HepG2 (cell line): ENCODE data around the gene GRAMD1A. TPM values are rescaled to one million over a fixed set of nuclear protein-coding genes. Genes with fewer than 3 reads are reported as not detected.

Experiments
- ATF7-NPFF ChIP-seq: sonication (generic); formaldehyde crosslinking; IDR thresholded peaks from 2 replicates; pipeline ENCODE4 v1.8.1; 2023; ENCODE audit warnings: mild to moderate bottlenecking, low read depth, missing genetic modification reagents, moderate library complexity
- FIP1L1 ChIP-seq: fragments of 200-400 bp; formaldehyde crosslinking; IDR thresholded peaks from 2 replicates; pipeline ENCODE4 v1.6.1; 2018; ENCODE audit warnings: low read depth, mild to moderate bottlenecking, low read length, moderate library complexity, borderline replicate concordance; ENCODE audit not compliant: insufficient read depth
- FOSL2 ChIP-seq: sonication (generic); formaldehyde crosslinking; IDR thresholded peaks from 2 replicates; pipeline ENCODE4 v1.4.0; 2020; ENCODE audit warnings: missing genetic modification reagents
- GPBP1L1 ChIP-seq: sonication (generic); formaldehyde crosslinking; IDR thresholded peaks from 2 replicates; pipeline ENCODE4 v1.5.0; 2020; ENCODE audit warnings: mild to moderate bottlenecking, missing genetic modification reagents
- IRF9 ChIP-seq: sonication (generic); formaldehyde crosslinking; IDR thresholded peaks from 2 replicates; pipeline ENCODE4 v1.8.0; 2022; ENCODE audit warnings: missing genetic modification reagents, mild to moderate bottlenecking, borderline replicate concordance
- JUND ChIP-seq: sonication (generic); formaldehyde crosslinking; IDR thresholded peaks from 2 replicates; pipeline ENCODE4 v1.8.0; 2022; ENCODE audit warnings: mild to moderate bottlenecking, missing genetic modification reagents
- LRRFIP1 ChIP-seq: sonication (generic); formaldehyde crosslinking; conservative IDR thresholded peaks from 2 replicates; pipeline ENCODE4 v1.4.0; 2020; ENCODE audit warnings: missing genetic modification reagents
- MLXIP ChIP-seq: sonication (generic); formaldehyde crosslinking; IDR thresholded peaks from 2 replicates; pipeline ENCODE4 v1.9.0; 2021; ENCODE audit warnings: missing genetic modification reagents, borderline replicate concordance
- SNRNP70 ChIP-seq: fragments of 200-400 bp; formaldehyde crosslinking; IDR thresholded peaks from 2 replicates; pipeline ENCODE4 v1.6.1; 2017; ENCODE audit warnings: mild to moderate bottlenecking, low read depth, low read length, moderate library complexity
- ZMAT3 ChIP-seq: sonication (generic); formaldehyde crosslinking; conservative IDR thresholded peaks from 2 replicates; pipeline ENCODE4 v1.7.0; 2021; ENCODE audit warnings: missing genetic modification reagents
- ZNF24 ChIP-seq: fragments of 450-650 bp; IDR thresholded peaks from 2 replicates; pipeline ENCODE4 v1.6.1; 2017; ENCODE audit warnings: antibody characterized with exemption, mild to moderate bottlenecking
- ZNF576 ChIP-seq: sonication (generic); formaldehyde crosslinking; IDR thresholded peaks from 2 replicates; pipeline ENCODE4 v1.4.0; 2020; ENCODE audit warnings: mild to moderate bottlenecking, missing genetic modification reagents
- polyA plus RNA-seq, 8 experiments: library from polyadenylated mRNA; depleted of rRNA in 3 of 8; stranded (reverse) in 7 of 8; unstranded in 1 of 8; fragments of >200 nt; fragmentation: Illumina TruSeq in 4 of 8; extraction: Trizol in 4 of 8; gene quantifications; 2 replicates each; pipeline versions ENCODE4 v1.2.1 to v1.2.3, GENCODE V29; 2011 to 2016; ENCODE audit warnings: low read depth in 4 of 8, missing spikeins in 1 of 8, mixed read lengths in 1 of 8; ENCODE audit not compliant: insufficient read depth in 1 of 8
- total RNA-seq, 5 experiments: library from RNA; depleted of rRNA; stranded (reverse); fragments of >200 nt; fragmentation: Illumina TruSeq; extraction: Trizol; gene quantifications; 2 replicates each; pipeline ENCODE4 v1.2.3, GENCODE V29; 2016; ENCODE audit warnings: low read depth in 1 of 5

The GRAMD1A gene
- total and polyA plus RNA-seq, 2 of the 13 experiments (the other 11 are each of a cell fraction or from before 2014, with no cell fraction given) = 14.7 to 181 TPM

- TF ChIP-seq LRRFIP1 (CRISPR knock-in tag) (no peak), ZMAT3 (no peak; the same call in 1 of the 2 replicates), ZNF24 (no peak), IRF9 (CRISPR knock-in tag) (0 out of 2 replicates have a peak, but pooled peaks have one; percentile 29), ATF7-NPFF (CRISPR knock-in tag) (no peak), JUND (CRISPR knock-in tag) (no peak), GPBP1L1 (CRISPR knock-in tag) (no peak), ZNF576 (no peak), SNRNP70 (no peak), FIP1L1 (no peak), MLXIP (no peak), FOSL2 (CRISPR knock-in tag) (peak; percentile 61; the same call in 1 of the 2 replicates)
Observed at GRCh38 chr19:34994643-34995541, 5.2 kb upstream of the GRAMD1A start (continued).
